Heart left ventricle (tissue), 13 donors: ENCODE measurements around the gene MGLL.

ENCODE experiments used
- POLR2A ChIP-seq, 2 donors: fragments of 450-650 bp; IDR thresholded peaks; one replicate each; pipeline ENCODE4 v1.6.1; 2017; ENCODE audit warnings: antibody characterized with exemption in 2 of 2, mild to moderate bottlenecking in 2 of 2, moderate library complexity in 2 of 2
- TF ChIP-seq, protein P1 (sequence below), 12 donors: fragments of 200-600 bp; sonication (generic) in 4 of 12; IDR thresholded peaks; one replicate each; pipeline versions ENCODE4 v1.5.0 to v1.8.0; 2018 to 2022; ENCODE audit warnings: antibody characterized with exemption in 12 of 12, mild to moderate bottlenecking in 5 of 12
- donor health status: ischemic (EF 13 %, LVEDD 7.1; RV severe dilation, severe dysfunction).
- donor health status: DM: no; HTN: yes; CAD: no.
- donor health status: DM: no; HTN: no; CAD: no.
- donor health status: ischemic (EF 25% LVEDD 6.9; RV normal size, moderate dysfunction).
- donor health status: ischemic (EF 25% LVEDD 5.7; RV mildly dilated, moderate dysfunction).
- donor health status: ischemic (EF 35%, LVEDD 5.7; RV mildly dilated, moderate dysfunction).
- donor health status: nonischemic (EF 11% LVEDD 7.7; RV severe dilation, severe dysfunction).
- donor health status: DM: yes; HTN: yes; CAD: no.
- donor health status: PGD.
- donor health status: ischemic (EF 29% LVEDD 5.4; RV normal size, mild dysfunction).
- donor health status: nonischemic (EF 23%, LVEDD 6.1; RV moderate dilation, normal function).

DNA sequence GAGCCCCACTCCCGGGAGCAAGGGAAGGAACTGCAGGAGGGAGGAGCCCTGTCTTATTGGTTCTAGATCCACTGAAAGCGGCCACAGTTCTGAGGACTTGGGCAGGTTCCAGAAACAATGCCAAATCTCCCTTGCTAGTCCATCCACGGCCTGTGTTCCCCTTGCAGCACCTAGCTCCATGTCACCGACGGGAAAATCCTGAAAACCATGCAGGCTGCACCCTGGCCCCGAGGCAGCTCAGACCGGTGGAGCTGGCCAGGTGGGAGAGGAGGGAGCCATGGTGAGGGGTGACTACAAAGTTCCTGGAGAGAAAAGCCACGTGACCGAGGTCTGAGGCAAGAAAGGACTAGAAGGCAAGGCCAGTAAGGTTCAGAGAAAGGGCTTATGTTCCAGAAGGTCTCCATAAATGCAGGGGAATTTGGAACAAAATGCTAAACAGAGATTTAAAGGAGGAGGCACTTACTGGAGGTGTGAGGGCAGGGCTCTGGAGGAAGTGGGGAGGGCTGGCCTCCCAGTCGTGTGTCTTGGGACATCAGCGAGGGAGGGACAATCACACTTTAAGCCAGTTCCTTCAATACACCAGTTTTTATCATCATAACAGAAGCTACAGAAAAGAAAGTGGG is 5.4 kb downstream of the MGLL start:
- no peak for TF ChIP-seq POLR2A (IDR thresholded peaks at IDR 0.05)
- TF ChIP-seq, protein P1, sequence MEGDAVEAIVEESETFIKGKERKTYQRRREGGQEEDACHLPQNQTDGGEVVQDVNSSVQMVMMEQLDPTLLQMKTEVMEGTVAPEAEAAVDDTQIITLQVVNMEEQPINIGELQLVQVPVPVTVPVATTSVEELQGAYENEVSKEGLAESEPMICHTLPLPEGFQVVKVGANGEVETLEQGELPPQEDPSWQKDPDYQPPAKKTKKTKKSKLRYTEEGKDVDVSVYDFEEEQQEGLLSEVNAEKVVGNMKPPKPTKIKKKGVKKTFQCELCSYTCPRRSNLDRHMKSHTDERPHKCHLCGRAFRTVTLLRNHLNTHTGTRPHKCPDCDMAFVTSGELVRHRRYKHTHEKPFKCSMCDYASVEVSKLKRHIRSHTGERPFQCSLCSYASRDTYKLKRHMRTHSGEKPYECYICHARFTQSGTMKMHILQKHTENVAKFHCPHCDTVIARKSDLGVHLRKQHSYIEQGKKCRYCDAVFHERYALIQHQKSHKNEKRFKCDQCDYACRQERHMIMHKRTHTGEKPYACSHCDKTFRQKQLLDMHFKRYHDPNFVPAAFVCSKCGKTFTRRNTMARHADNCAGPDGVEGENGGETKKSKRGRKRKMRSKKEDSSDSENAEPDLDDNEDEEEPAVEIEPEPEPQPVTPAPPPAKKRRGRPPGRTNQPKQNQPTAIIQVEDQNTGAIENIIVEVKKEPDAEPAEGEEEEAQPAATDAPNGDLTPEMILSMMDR (IDR thresholded peaks at IDR 0.05): no peak
